ENCODE data around the gene FBLL1. TPM values are rescaled to one million over a fixed set of nuclear protein-coding genes. Genes with fewer than 3 reads are reported as not detected.

The FBLL1 gene
- total RNA-seq: under 1 TPM in 1 of 2 experiments, not detected in 1; 0.30 TPM

DNA sequence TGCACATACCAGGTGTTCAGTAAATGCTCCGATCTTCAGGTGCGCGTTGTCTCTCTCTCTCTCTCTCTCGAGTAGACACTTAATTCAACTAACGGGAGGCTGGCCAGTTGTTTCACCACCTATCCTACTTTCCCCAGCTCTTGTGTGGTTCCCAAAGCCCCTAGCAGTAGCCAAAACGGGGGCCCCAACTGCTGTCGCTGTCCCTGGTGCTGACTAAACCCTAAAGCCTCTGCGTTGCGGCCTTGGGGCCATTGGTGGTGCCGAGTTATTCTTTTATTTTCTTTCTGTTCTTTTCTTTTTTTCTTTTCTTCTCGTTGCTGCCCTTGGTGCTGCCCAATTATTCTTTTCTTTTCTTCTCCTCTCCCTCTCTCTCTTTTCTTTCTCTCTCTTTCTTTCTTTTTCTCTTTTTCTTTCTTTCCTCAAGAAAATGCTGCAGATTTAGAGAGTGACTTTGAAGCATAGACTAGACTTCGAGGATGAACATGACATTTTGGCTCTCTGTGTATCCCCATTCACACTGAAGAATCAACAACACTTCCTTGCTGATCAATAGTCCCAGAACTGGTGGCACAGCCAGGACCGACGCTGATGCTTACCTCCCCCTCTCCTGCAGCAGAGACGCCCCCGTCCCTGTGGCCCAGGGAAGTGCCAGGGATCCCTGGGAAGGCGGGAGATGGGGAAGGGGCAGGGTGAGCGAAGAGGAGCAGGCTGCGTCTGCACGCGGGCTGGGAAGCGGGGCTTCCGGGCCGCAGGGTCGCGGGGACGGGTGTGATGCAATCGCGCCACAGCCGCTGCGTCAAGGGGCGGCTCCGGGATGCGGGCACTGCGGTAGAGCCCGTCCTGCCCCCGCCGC lies at the start of gene FBLL1:
Gene FBLL1 (plus strand): TSS at position 785 of the 853 bp plus-strand sequence. CDS start 200 bp downstream, outside the sequence.

DNA sequence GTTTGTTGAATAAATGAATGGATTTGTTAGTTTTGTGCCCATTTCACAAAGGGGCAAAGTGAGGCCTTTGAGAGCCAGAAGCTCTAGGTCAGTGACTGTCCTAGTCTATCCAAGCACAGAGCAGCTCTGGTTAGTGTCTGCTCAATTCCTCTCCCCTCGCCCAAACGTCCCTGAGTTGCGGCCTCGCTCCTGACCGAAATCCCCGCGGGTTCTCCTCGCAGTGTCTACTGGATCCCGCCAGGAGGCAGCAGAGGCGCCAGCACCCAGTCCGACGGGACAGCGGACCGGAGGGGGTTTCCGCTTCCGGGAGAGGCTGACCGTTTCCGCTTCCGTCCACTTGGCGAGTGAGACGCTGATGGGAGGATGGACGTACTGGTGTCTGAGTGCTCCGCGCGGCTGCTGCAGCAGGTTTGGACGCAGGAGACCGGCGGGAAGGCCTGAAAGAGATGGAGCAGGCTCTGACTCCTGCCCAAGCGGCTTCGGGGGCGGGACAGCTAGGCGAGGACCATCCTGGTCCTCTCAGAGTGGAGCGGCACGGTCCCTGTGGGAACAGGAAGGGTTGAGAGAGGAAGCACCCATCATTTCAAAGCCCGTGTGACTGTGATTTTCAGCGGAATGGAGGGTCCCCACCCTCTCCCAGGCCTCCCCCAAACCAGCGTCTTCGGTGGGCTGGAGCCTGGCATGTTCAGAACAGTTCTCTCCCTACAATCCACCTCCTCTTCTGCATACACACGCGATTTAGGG lies 42.8 kb upstream of the FBLL1 start, which contains the start of gene RARS1:
Gene RARS1 (plus strand): TSS at position 336 of the 744 bp plus-strand sequence. CDS start 28 bp downstream, at position 364.

DNA sequence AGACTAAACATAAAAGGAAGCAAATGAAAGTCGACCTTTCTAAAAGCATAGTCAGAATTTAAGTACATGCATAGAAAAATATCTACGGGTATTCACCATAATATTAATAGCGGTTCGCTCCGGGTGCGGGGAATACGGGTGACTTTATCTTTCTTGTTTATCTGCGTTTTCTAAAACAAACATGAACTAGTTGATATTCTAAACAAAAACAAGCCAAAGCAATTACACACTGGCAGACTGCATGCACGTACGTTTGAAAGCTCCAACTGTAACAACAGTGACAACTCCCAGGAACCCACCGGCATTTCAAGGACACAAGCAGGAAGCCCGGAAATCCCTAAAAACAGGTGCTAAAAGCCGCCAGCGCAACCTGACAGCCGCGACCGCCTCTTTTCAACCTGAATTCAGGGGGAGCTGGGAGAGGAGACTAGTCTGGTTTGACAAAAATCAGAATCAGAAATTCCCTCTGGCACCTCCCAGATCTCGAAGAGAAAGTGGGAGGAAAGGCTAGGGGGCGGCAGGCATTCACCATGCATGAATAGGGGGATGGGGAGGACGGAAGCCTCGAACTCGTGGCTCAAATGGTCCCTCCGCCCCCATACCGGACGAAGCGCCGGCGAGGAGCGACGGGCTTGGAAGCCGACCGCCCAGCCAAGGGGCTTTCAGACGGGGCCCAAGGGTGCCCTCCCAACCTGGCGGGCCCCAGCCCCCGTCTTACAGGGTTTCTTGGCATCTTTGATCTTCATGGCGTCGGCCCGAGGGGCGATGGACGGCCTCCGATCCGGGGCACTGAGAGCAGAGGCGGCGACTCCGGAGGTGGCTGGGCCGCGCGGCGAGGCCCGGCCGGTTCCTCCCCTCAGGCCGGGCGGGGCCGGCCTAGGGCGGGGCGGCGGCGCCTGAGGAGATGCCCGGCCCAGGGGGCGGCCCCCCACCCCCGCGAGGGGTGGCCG lies 49.7 kb downstream of the FBLL1 start, which contains the start of gene PANK3:
Gene PANK3 (minus strand): TSS at position 831 of the 950 bp plus-strand sequence. CDS start 85 bp downstream, at position 746.

Small RNA genes within 50 kb of the gene (microRNA-seq; reads per million reads assigned to microRNA genes)
- gene MIR103A1 (ENCODE audit: borderline microRNAs expressed, borderline replicate concordance) (not detected), gene MIR103B1 (ENCODE audit: borderline microRNAs expressed, borderline replicate concordance) (not detected)

Other genes starting within 250 kb of the FBLL1 start
- under 1 TPM; 0.35 to 0.63 TPM for gene WWC1, start 237.7 kb upstream of the FBLL1 start, total RNA-seq
- 10 to 100 TPM; 66.1 to 68.2 TPM for gene RARS1, start 42.8 kb upstream of the FBLL1 start, total RNA-seq
- gene PANK3, start 50.1 kb downstream of the FBLL1 start, total RNA-seq: 10 to 100 TPM; 56.0 to 69.3 TPM

All from activated naive CD4-positive, alpha-beta T cell treated with anti-CD3 and anti-CD28 coated beads, Interleukin-2, amount 10 ng/mL, durations not matched to agents 5 hours and 36 hours (primary cell).